Subcutaneous adipose tissue (tissue), 4 donors: ENCODE data around the gene PTPRH. TPM values are rescaled to one million over a fixed set of nuclear protein-coding genes. Genes with fewer than 3 reads are reported as not detected.

ENCODE experiments used
- CTCF ChIP-seq: fragments of 450-650 bp; IDR thresholded peaks from one replicate; pipeline ENCODE4 v1.5.1; 2016; ENCODE audit warnings: low read depth, mild to moderate bottlenecking, control low read depth, antibody characterized with exemption, moderate library complexity
- total RNA-seq, 4 donors: library from RNA; depleted of rRNA; stranded (reverse); fragments of >200 nt; gene quantifications; one replicate each; pipeline ENCODE4 v1.1.0, GENCODE V29; 2016

Gene PTPRH
- total RNA-seq, 4 donors from 2014 or later, result 0.19 to 2.9 (median 1.3) TPM

GRCh38 chr19:55220525-55220924 is 11.2 kb upstream of the PTPRH start:
- TF ChIP-seq CTCF, result no peak

GRCh38 chr19:55216461-55217198 is 7.3 kb upstream of the PTPRH start:
- TF ChIP-seq CTCF, result no peak

- no peak for TF ChIP-seq CTCF
Measured at GRCh38 chr19:55213547-55213946, 4.2 kb upstream of the PTPRH start.

- TF ChIP-seq CTCF, result no peak
Measured at GRCh38 chr19:55212447-55212846, 3.1 kb upstream of the PTPRH start.

GRCh38 chr19:55209693-55210472 is 582 bp upstream of the PTPRH start:
- TF ChIP-seq CTCF, result no peak

GRCh38 chr19:55206664-55207500 is 2.4 kb downstream of the PTPRH start:
- no peak for TF ChIP-seq CTCF
